HS-27A (cell line): Measurements from ENCODE around the gene POU6F2.
"Not testable (repeated sequence)": the region's sequence is repeated elsewhere in the genome, so short reads cannot be mapped to it uniquely, and the experiment has no call there.

Source experiments
- DNase-seq: peaks from one replicate; pipeline ENCODE4 v3.0.0-alpha.2; 2012; ENCODE audit warnings: low read depth, missing footprints

The POU6F2 gene

GRCh38 chr7:39187130-39187529 lies 209.4 kb downstream of the POU6F2 start:
- no peak for DNase-seq

GRCh38 chr7:39192476-39192875 lies 214.8 kb downstream of the POU6F2 start:
- DNase-seq = no peak

GRCh38 chr7:39194388-39194787 lies 216.7 kb downstream of the POU6F2 start:
- not testable (repeated sequence) for DNase-seq

- DNase-seq = no peak
These were observed 218.3 kb downstream of the POU6F2 start for GRCh38 chr7:39195967-39196366.

GRCh38 chr7:39197831-39198230 lies 220.1 kb downstream of the POU6F2 start:
- DNase-seq = no peak

- DNase-seq = no peak
These were observed 220.8 kb downstream of the POU6F2 start for GRCh38 chr7:39198556-39198955.

- no peak for DNase-seq
These were observed 221.3 kb downstream of the POU6F2 start for GRCh38 chr7:39199006-39199405.

GRCh38 chr7:39199951-39200350 lies 222.2 kb downstream of the POU6F2 start:
- no peak for DNase-seq

- DNase-seq = no peak
These were observed 224.3 kb downstream of the POU6F2 start for GRCh38 chr7:39202041-39202440.

GRCh38 chr7:39210362-39210761 lies 232.7 kb downstream of the POU6F2 start:
- no peak for DNase-seq

- DNase-seq = no peak
These were observed 233.9 kb downstream of the POU6F2 start for GRCh38 chr7:39211581-39211980.

GRCh38 chr7:39212876-39213275 lies 235.2 kb downstream of the POU6F2 start:
- no peak for DNase-seq

GRCh38 chr7:39217783-39218182 lies 240.1 kb downstream of the POU6F2 start:
- DNase-seq = no peak

GRCh38 chr7:39219869-39220268 lies 242.2 kb downstream of the POU6F2 start:
- DNase-seq = no peak

- no peak for DNase-seq
These were observed 244.2 kb downstream of the POU6F2 start for GRCh38 chr7:39221901-39222300.

- no peak for DNase-seq
These were observed 251.2 kb downstream of the POU6F2 start for GRCh38 chr7:39228946-39229345.

- DNase-seq = no peak
These were observed 256.3 kb downstream of the POU6F2 start for GRCh38 chr7:39233851-39234529.

GRCh38 chr7:39238234-39238869 lies 260.6 kb downstream of the POU6F2 start:
- no peak for DNase-seq

GRCh38 chr7:39240864-39241263 lies 263.2 kb downstream of the POU6F2 start:
- no peak for DNase-seq

- DNase-seq = no peak
These were observed 269.9 kb downstream of the POU6F2 start for GRCh38 chr7:39247576-39247975.

GRCh38 chr7:39248041-39248691 lies 270.5 kb downstream of the POU6F2 start:
- DNase-seq = no peak

GRCh38 chr7:39248692-39249090 lies 271.0 kb downstream of the POU6F2 start:
- DNase-seq = no peak

GRCh38 chr7:39249635-39250152 lies 272.0 kb downstream of the POU6F2 start:
- no peak for DNase-seq
